Endodermal cell (in vitro differentiated cells): ENCODE measurements around the gene RAPGEF2. TPM values are rescaled to one million over a fixed set of nuclear protein-coding genes. Genes with fewer than 3 reads are reported as not detected.
A peak's percentile ranks its signal among the peaks of the same experiment; 100 is the strongest.

Experiments
- DNase-seq: peaks from one replicate; pipeline ENCODE4 v3.0.0-alpha.2; 2017
- H3K27ac ChIP-seq: 2 replicates; pipeline ENCODE4 v1.5.1; 2013; ENCODE audit warnings: mild to moderate bottlenecking, low read depth, low read length, moderate library complexity
- H3K27me3 ChIP-seq: 2 replicates; pipeline ENCODE4 v1.6.1; 2013; ENCODE audit warnings: mild to moderate bottlenecking, low read length, moderate library complexity; ENCODE audit not compliant: insufficient read depth, control insufficient read depth, poor library complexity, severe bottlenecking
- H3K36me3 ChIP-seq: 2 replicates; pipeline ENCODE4 v1.7.0; 2013; ENCODE audit warnings: mild to moderate bottlenecking, low read length, moderate library complexity; ENCODE audit not compliant: control insufficient read depth, insufficient read depth
- H3K4me1 ChIP-seq: one replicate; pipeline ENCODE4 v1.7.0; 2013; ENCODE audit warnings: low read length; ENCODE audit not compliant: control insufficient read depth, insufficient read depth
- H3K4me3 ChIP-seq: 2 replicates; pipeline ENCODE4 v1.5.1; 2013; ENCODE audit warnings: mild to moderate bottlenecking, low read length, moderate library complexity
- H3K9ac ChIP-seq: 2 replicates; pipeline ENCODE4 v1.6.1; 2013; ENCODE audit warnings: mild to moderate bottlenecking, low read length, moderate library complexity; ENCODE audit not compliant: poor library complexity, severe bottlenecking; ENCODE audit errors: extremely low read depth
- H3K9me3 ChIP-seq: 2 replicates; pipeline ENCODE4 v1.6.1; 2013; ENCODE audit warnings: mild to moderate bottlenecking, low read length, moderate library complexity; ENCODE audit not compliant: control insufficient read depth
- H3K27ac Mint-ChIP-seq: 2 replicates; pipeline ENCODE4 v1.8.0; 2020; ENCODE audit warnings: mixed read lengths
- H3K27me3 Mint-ChIP-seq: 2 replicates; pipeline ENCODE4 v1.8.0; 2021; ENCODE audit warnings: mild to moderate bottlenecking, mixed read lengths; ENCODE audit not compliant: insufficient read depth
- H3K36me3 Mint-ChIP-seq: 2 replicates; pipeline ENCODE4 v1.8.0; 2020; ENCODE audit warnings: low read depth, mixed read lengths
- H3K4me1 Mint-ChIP-seq: 2 replicates; pipeline ENCODE4 v1.8.0; 2020; ENCODE audit warnings: mixed read lengths
- H3K4me3 Mint-ChIP-seq: 2 replicates; pipeline ENCODE4 v1.8.0; 2020; ENCODE audit warnings: mild to moderate bottlenecking, moderate library complexity, mixed read lengths
- H3K9me3 Mint-ChIP-seq: 2 replicates; pipeline ENCODE4 v1.8.0; 2020; ENCODE audit warnings: mild to moderate bottlenecking, mixed read lengths
- WGBS, 2 experiments: methylation state at CpG; one replicate each; pipeline versions ENCODE4 v1.1.5 to v1.1.7; 2013; ENCODE audit warnings: missing lambda C conversion rate in 2 of 2, mixed read lengths in 1 of 2; ENCODE audit not compliant: insufficient coverage in 1 of 2, insufficient read length in 1 of 2; 5-methylcytosine and 5-hydroxymethylcytosine counted together
- total RNA-seq, 2 donors: library from RNA; stranded (reverse); fragmentation: NEBNext Ultra II Directional in 1 of 2; extraction: Animal tissue kit (Norgen Biotek cat#: 25700) in 1 of 2; gene quantifications; 2 replicates in 1 of 2; 3 replicates in 1 of 2; pipeline ENCODE4 v1.2.1, GENCODE V29; 2021
- TF ChIP-seq, protein P1 (sequence below): fragments of 200-600 bp; sonication (generic); conservative IDR thresholded peaks from 2 replicates; pipeline ENCODE4 v1.5.0; 2021; ENCODE audit warnings: antibody characterized with exemption, mild to moderate bottlenecking

RAPGEF2 gene
- total RNA-seq, 2 donors from 2014 or later, result 63.4 to 78.2 TPM

DNA sequence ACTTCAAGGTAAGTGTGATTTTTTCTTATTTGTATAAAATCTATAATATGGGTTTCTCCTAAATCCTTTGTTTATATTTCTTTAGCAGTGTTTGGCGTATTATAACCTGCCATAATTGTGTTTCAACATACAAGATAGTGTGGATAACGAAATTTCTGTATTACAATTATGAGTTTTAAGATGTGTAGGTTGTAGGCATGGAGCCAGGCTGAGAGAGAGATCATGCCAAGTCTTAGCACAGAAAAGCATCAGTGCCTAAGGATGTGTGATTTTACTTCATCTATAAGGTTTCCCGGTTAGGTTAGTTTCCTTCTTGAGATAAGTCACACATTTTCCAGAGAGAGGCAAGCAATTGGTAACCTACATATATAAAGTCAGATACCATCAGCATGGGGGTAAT lies 161.2 kb downstream of the RAPGEF2 start:
- Histone ChIP-seq H3K9me3 (no peaks in the 10 kb centered on the region), H3K27ac (no peak overlapping the region), H3K4me1 (no peaks in the 10 kb centered on the region), H3K9ac (no peak overlapping the region), H3K4me3 (no peak overlapping the region), H3K36me3 (peaks cover 8% of the 10 kb centered on the region), H3K27me3 (no peaks in the 10 kb centered on the region)
- no peak for DNase-seq
- Mint-ChIP-seq H3K9me3 (no peaks in the 10 kb centered on the region), H3K4me3 (no peak overlapping the region), H3K27me3 (no peaks in the 10 kb centered on the region), H3K4me1 (no peaks in the 10 kb centered on the region), H3K36me3 (peaks cover 3% of the 10 kb centered on the region), H3K27ac (no peak overlapping the region)
- WGBS, 2 experiments, result 83% methylated on average over 3 of the region's 3 CpGs; no CpG with 5 or more reads in 1 of the 2 experiments
- TF ChIP-seq, protein P1, sequence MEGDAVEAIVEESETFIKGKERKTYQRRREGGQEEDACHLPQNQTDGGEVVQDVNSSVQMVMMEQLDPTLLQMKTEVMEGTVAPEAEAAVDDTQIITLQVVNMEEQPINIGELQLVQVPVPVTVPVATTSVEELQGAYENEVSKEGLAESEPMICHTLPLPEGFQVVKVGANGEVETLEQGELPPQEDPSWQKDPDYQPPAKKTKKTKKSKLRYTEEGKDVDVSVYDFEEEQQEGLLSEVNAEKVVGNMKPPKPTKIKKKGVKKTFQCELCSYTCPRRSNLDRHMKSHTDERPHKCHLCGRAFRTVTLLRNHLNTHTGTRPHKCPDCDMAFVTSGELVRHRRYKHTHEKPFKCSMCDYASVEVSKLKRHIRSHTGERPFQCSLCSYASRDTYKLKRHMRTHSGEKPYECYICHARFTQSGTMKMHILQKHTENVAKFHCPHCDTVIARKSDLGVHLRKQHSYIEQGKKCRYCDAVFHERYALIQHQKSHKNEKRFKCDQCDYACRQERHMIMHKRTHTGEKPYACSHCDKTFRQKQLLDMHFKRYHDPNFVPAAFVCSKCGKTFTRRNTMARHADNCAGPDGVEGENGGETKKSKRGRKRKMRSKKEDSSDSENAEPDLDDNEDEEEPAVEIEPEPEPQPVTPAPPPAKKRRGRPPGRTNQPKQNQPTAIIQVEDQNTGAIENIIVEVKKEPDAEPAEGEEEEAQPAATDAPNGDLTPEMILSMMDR, result no peak

- no peak overlapping the region for H3K4me3 ChIP-seq
- Mint-ChIP-seq H3K27ac (no peak overlapping the region), H3K36me3 (no peaks in the 10 kb centered on the region), H3K27me3 (no peaks in the 10 kb centered on the region), H3K9me3 (no peaks in the 10 kb centered on the region), H3K4me3 (no peak overlapping the region), H3K4me1 (peaks cover 4% of the 10 kb centered on the region)
- peaks cover 8% of the 10 kb centered on the region for H3K36me3 ChIP-seq
- 62 to 90% methylated on average over 2 to 5 of the region's 5 CpGs for WGBS, 2 experiments
- no peak overlapping the region for H3K9ac ChIP-seq
- DNase-seq, result no peak
- no peaks in the 10 kb centered on the region for H3K27me3 ChIP-seq
- TF ChIP-seq, protein P1, result no peak
- peak overlapping the region; percentile 60 for H3K27ac ChIP-seq
- no peaks in the 10 kb centered on the region for H3K9me3 ChIP-seq
- H3K4me1 ChIP-seq, result no peaks in the 10 kb centered on the region
These were observed 164.3 kb downstream of the RAPGEF2 start for GRCh38 chr4:159266981-159267868.

GRCh38 chr4:159267869-159268285 lies 165.0 kb downstream of the RAPGEF2 start:
- Histone ChIP-seq H3K36me3 (peaks cover 8% of the 10 kb centered on the region), H3K4me3 (no peak overlapping the region), H3K9ac (no peak overlapping the region), H3K27ac (peak overlapping the region; percentile 60), H3K4me1 (no peaks in the 10 kb centered on the region), H3K9me3 (no peaks in the 10 kb centered on the region), H3K27me3 (no peaks in the 10 kb centered on the region)
- H3K9me3 Mint-ChIP-seq, result no peaks in the 10 kb centered on the region
- TF ChIP-seq, protein P1, result no peak
- WGBS, 2 experiments, result 88% methylated on average over 5 of the region's 5 CpGs; no CpG with 5 or more reads in 1 of the 2 experiments
- H3K4me1 Mint-ChIP-seq, result peaks cover 7% of the 10 kb centered on the region
- H3K27me3 Mint-ChIP-seq, result no peaks in the 10 kb centered on the region
- no peaks in the 10 kb centered on the region for H3K36me3 Mint-ChIP-seq
- no peak for DNase-seq
- no peak overlapping the region for H3K27ac Mint-ChIP-seq
- no peak overlapping the region for H3K4me3 Mint-ChIP-seq
